ENCODE results near the gene HMMR. TPM values are rescaled to one million over a fixed set of nuclear protein-coding genes. Genes with fewer than 3 reads are reported as not detected.

Gene HMMR
- total and polyA plus RNA-seq, 2 of the 4 experiments (the other 2 are of a cell fraction), result 13.0 to 24.6 TPM

DNA sequence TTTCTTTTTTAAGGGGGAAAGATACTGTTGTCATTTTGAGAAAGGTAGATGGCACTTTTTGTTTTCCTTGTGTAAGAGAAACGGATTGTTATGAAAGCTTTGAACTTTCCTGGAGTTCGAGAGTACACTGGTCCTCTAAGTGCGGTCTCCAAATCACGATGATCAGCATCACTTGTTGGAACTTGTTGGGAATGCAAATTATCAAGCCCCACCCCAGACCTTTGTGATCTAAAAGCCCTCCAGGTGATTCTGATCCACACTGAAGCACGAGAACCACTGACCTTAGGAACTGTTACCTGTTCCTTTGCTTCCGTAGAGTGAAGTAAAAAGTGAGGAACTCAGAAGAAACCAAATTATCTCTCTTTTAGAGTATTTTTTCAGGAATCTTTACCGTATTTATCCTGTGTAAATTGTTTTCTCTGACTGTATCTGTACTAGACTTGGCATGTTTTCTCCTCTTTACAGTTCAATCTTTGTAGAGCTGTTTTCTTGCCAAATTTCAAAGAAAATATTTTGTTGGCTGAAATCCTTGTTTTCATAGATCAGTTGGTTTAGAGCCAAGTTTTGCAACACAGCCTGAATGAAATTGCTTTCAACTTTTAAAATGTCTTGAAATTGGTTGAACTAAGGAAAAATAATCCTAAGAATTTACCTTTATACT is 49.0 kb downstream of the HMMR start:
- H2AK5ac ChIP-seq (ENCODE audit: low read depth, low read length), result no peak overlapping the region
- dilution Hi-C loops (cut with HindIII; ENCODE audit: low sequenced_read_pairs, unreplicated experiment) (no loop called here), intact Hi-C loops (cut with micrococcal nuclease) (no loop called here), in situ Hi-C loops (cut with MboI; ENCODE audit: low sequenced_read_pairs) (no loop called here)
- H3K56ac ChIP-seq (ENCODE audit: extremely low read depth, insufficient read depth, low read length), result no peak overlapping the region
- peak overlapping the region; percentile 77; the same call in 1 of the 2 replicates for H3K27ac ChIP-seq (ENCODE audit: insufficient read depth, low read length)
- ChIA-PET POLR2A (ENCODE audit: unreplicated experiment) (interaction anchor here (0.6 kb wide), 2 partner anchors 14 to 50 kb away, joined by 4 read pairs; no protein-coding TSS in a partner anchor), CTCF (interaction anchor here (0.6 to 1.3 kb wide), 2 partner anchors 12 to 64 kb away, joined by 3 to 4 read pairs; no protein-coding TSS in a partner anchor)
- H3K4ac ChIP-seq (ENCODE audit: low read depth, low read length), result peak overlapping the region; percentile 50; the same call in 1 of the 2 replicates
- no peak overlapping the region for H2BK15ac ChIP-seq (ENCODE audit: low read depth, low read length)
- no peaks in the 10 kb centered on the region for H3K27me3 ChIP-seq (ENCODE audit: control insufficient read depth, insufficient read depth, low read length)
- no TSS peak for BruUV-seq (replicated peaks)
- peaks cover 8% of the 10 kb centered on the region for H3K36me3 ChIP-seq (ENCODE audit: control insufficient read depth, insufficient read depth, low read length)
- H3K9ac ChIP-seq (ENCODE audit: low read depth, low read length), result peak overlapping the region; percentile 77
- H2BK20ac ChIP-seq (ENCODE audit: low read depth, low read length), result no peak overlapping the region
- DNase-seq (peak; percentile 71), ATAC-seq (ENCODE audit: low read depth) (no peak)
- H3K4me2 ChIP-seq (ENCODE audit: low read depth, low read length), result peak overlapping the region; percentile 94
- no peak overlapping the region for H2AFZ ChIP-seq (replicated peaks; ENCODE audit: low read length, poor library complexity)
- peak overlapping the region; percentile 77 for H2BK5ac ChIP-seq (ENCODE audit: low read depth, low read length, poor library complexity, severe bottlenecking)
- peak overlapping the region in 1 of 2 experiments; percentile 41; a peak in 1 of 4 replicates for H4K8ac ChIP-seq (ENCODE audit: low read depth in 2 of 2, low read length in 2 of 2)
- peak overlapping the region; percentile 75 for H2AK9ac ChIP-seq (replicated peaks; ENCODE audit: low read depth, low read length, poor library complexity)
- peaks cover 9 to 34% of the 10 kb centered on the region in 2 experiments for H3K79me1 ChIP-seq (ENCODE audit: low read depth in 1 of 2, low read length in 2 of 2)
- no peaks in the 10 kb centered on the region for H3K9me3 ChIP-seq (ENCODE audit: control insufficient read depth, insufficient read depth, low read length)
- WGBS, 2 experiments (ENCODE audit: extremely low coverage in 2 of 2, insufficient read length in 1 of 2), result no CpG with 5 or more reads among the region's 7 CpGs
- no peak overlapping the region for H4K91ac ChIP-seq (ENCODE audit: insufficient read depth, low read depth, low read length)
- H3K23ac ChIP-seq (ENCODE audit: low read depth, low read length), result peak overlapping the region; percentile 95
- no peaks in the 10 kb centered on the region; the same call in 1 of the 2 replicates for H3K4me1 ChIP-seq (ENCODE audit: control insufficient read depth, insufficient read depth, low read length)
- peaks cover 26% of the 10 kb centered on the region for H4K20me1 ChIP-seq (ENCODE audit: insufficient read depth, low read length)
- peak overlapping the region; percentile 52 for H3K4me3 ChIP-seq (ENCODE audit: insufficient read depth, low read depth, low read length)
- H3K14ac ChIP-seq (replicated peaks; ENCODE audit: low read depth, low read length), result peak overlapping the region; percentile 72
- H2BK120ac ChIP-seq (ENCODE audit: low read depth, low read length), result peak overlapping the region; percentile 12; the same call in 1 of the 2 replicates
- TF ChIP-seq CEBPB (IDR thresholded peaks at IDR 0.05; ENCODE audit: low read depth, low read length) (peak; percentile 72), SMC3 (IDR thresholded peaks at IDR 0.05; ENCODE audit: low read depth, low read length) (no peak), RAD21 (IDR thresholded peaks at IDR 0.05; ENCODE audit: low read length) (no peak)
- H3K9me1 ChIP-seq (ENCODE audit: insufficient read depth, low read length), result no peaks in the 10 kb centered on the region
- H4K5ac ChIP-seq (ENCODE audit: low read depth, low read length), result peak overlapping the region; percentile 66
- H3K18ac ChIP-seq (ENCODE audit: low read depth, low read length), result peak overlapping the region; percentile 37; the same call in 1 of the 2 replicates

Data from IMR-90 (cell line).